Small intestine (tissue), 7 donors: ENCODE data around the gene RUNX1. TPM values are rescaled to one million over a fixed set of nuclear protein-coding genes. Genes with fewer than 3 reads are reported as not detected.

Experiments used
- DNase-seq, 2 donors: peaks; one replicate each; pipeline versions ENCODE4 v3.0.0 to v3.0.0-alpha.2; 2013
- FAIRE-seq: peaks from 2 replicates; lab custom pipeline; 2012; peaks lifted over from hg19 to GRCh38; lab: Jason Lieb, UNC
- H3K27ac ChIP-seq, 3 donors: one replicate each; pipeline ENCODE4 v1.5.1; 2013; ENCODE audit warnings: low read length in 2 of 3, mild to moderate bottlenecking in 2 of 3, control low read depth in 1 of 3, inconsistent platforms in 1 of 3, low read depth in 1 of 3, moderate library complexity in 1 of 3
- H3K27me3 ChIP-seq, 3 donors: one replicate each; pipeline ENCODE4 v1.6.1; 2013; ENCODE audit warnings: low read length in 3 of 3, inconsistent platforms in 1 of 3; ENCODE audit not compliant: control insufficient read depth in 3 of 3, insufficient read depth in 3 of 3
- H3K36me3 ChIP-seq, 3 donors: one replicate each; pipeline ENCODE4 v1.6.1; 2013; ENCODE audit warnings: low read length in 3 of 3, inconsistent platforms in 1 of 3, low read depth in 1 of 3, mild to moderate bottlenecking in 1 of 3, moderate library complexity in 1 of 3; ENCODE audit not compliant: control insufficient read depth in 3 of 3, insufficient read depth in 2 of 3
- H3K4me1 ChIP-seq, 3 donors: one replicate each; pipeline ENCODE4 v1.6.1; 2013; ENCODE audit warnings: low read length in 2 of 3, inconsistent platforms in 1 of 3, low read depth in 1 of 3, mild to moderate bottlenecking in 1 of 3, moderate library complexity in 1 of 3; ENCODE audit not compliant: control insufficient read depth in 3 of 3, insufficient read depth in 2 of 3
- H3K4me3 ChIP-seq, 3 donors: one replicate each; pipeline ENCODE4 v1.5.1; 2013; ENCODE audit warnings: low read length in 3 of 3, control low read depth in 1 of 3, inconsistent platforms in 1 of 3, low read depth in 1 of 3, mild to moderate bottlenecking in 1 of 3, moderate library complexity in 1 of 3
- H3K9me3 ChIP-seq, 2 donors: one replicate each; pipeline ENCODE4 v1.6.1; 2013; ENCODE audit warnings: low read depth in 1 of 2, low read length in 1 of 2; ENCODE audit not compliant: control insufficient read depth in 2 of 2, insufficient read depth in 1 of 2
- WGBS, 3 donors: extraction: QIAGEN DNeasy Blood & Tissue Kit; methylation state at CpG; one replicate each; pipeline ENCODE4 v1.1.7; 2013; 5-methylcytosine and 5-hydroxymethylcytosine counted together
- polyA plus RNA-seq, 4 donors: library from polyadenylated mRNA; stranded (reverse) in 3 of 4; unstranded in 1 of 4; fragments of 200-250 nt in 3 of 4; fragments of 120-200 nt in 1 of 4; gene quantifications; one replicate each; pipeline versions ENCODE4 v1.2.1 to v1.2.3, GENCODE V29; 2013
- donor health status: healthy with polysubstance abuse.
- donor health status: control.
- donor health status: control.
- donor health status: Bipolar disorder and iron deficiency.
- donor health status: healthy.

The RUNX1 gene
- polyA plus RNA-seq, 4 donors = 2.5 to 6.2 (median 4.5) TPM

DNA sequence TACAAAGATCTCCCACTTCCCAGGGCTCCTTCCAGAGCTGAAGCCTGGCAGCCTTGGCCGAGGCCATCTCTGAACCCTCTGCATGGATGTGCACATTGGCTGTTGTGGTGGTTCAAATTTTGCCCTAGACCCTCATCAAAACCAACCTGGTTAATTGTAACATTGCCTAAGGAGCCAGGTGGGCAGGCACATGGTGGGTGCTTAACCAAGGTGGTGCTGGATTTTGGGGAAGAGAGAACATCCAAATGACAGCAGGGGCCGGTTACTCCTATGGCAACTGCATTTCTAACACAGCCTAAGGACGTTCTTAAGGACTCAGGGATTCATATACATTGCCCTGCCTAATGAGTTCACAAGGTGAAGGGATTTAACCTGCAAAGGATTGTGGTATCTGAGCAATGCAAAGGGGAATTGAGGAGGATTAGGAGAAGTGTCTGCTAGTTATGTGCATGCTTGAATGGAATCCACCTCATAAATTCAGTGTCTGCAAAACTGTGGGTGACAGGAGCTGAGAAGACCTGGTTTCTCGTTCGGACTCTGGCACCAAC, 10.3 kb downstream of the RUNX1 start:
- no peak for FAIRE-seq

DNA sequence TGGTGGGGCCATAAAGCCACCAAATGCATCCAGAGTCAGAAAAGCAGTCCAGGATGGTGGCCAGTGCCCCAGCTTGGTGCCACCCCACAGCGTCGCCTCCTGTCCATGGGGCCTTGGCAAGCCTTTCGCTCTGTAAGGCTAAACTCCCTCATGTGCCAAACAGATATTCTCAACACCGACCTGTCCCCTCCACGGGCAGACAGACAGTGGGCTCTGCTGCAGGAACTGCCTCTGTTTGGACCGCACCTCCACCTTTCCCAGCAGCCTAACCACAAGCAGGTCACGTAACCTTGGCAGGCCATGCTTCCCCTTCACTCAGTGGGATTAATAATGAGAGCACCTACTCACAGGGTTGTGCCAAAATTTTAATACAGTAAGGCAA, 11.7 kb downstream of the RUNX1 start:
- 89 to 92% (median 89%) methylated on average over 7 of the region's 7 CpGs for WGBS, 3 donors

More for the DNA sequence above, 10.3 kb downstream of the RUNX1 start:
- peak overlapping the region in 1 of 3 donors; percentile 36 for H3K27ac ChIP-seq
- no peaks in the 10 kb centered on the region for H3K27me3 ChIP-seq
- H3K9me3 ChIP-seq = no peaks in the 10 kb centered on the region
- 88 to 94% (median 91%) methylated on average over 5 of the region's 5 CpGs for WGBS, 3 donors
- no peak for DNase-seq
- H3K4me3 ChIP-seq = no peak overlapping the region
- H3K36me3 ChIP-seq = no peaks in the 10 kb centered on the region
- peaks cover 0 to 5% (median 0%) of the 10 kb centered on the region in 3 donors for H3K4me1 ChIP-seq

GRCh38 chr21:35036465-35037383, 12.4 kb downstream of the RUNX1 start:
- Histone ChIP-seq H3K4me1 (peaks cover 0 to 4% (median 0%) of the 10 kb centered on the region in 3 donors), H3K36me3 (no peaks in the 10 kb centered on the region), H3K9me3 (no peaks in the 10 kb centered on the region), H3K4me3 (no peak overlapping the region), H3K27ac (peak overlapping the region in 1 of 3 donors; percentile 3), H3K27me3 (no peaks in the 10 kb centered on the region)
- FAIRE-seq (no peak), DNase-seq (no peak)
- WGBS, 3 donors = 71 to 79% (median 76%) methylated on average over 11 of the region's 11 CpGs

More for the DNA sequence above, 11.7 kb downstream of the RUNX1 start:
- Histone ChIP-seq H3K4me1 (peaks cover 0 to 4% (median 0%) of the 10 kb centered on the region in 3 donors), H3K4me3 (no peak overlapping the region), H3K27me3 (no peaks in the 10 kb centered on the region), H3K27ac (peak overlapping the region in 1 of 3 donors; percentile 3), H3K9me3 (no peaks in the 10 kb centered on the region), H3K36me3 (no peaks in the 10 kb centered on the region)
- DNase-seq = no peak
- no peak for FAIRE-seq

- no peak for DNase-seq
- H3K9me3 ChIP-seq = no peaks in the 10 kb centered on the region
- no peaks in the 10 kb centered on the region for H3K27me3 ChIP-seq
- WGBS, 3 donors = 78 to 91% (median 86%) methylated on average over 8 of the region's 8 CpGs
- H3K4me3 ChIP-seq = no peak overlapping the region
- no peak overlapping the region for H3K27ac ChIP-seq
- FAIRE-seq = no peak
- no peaks in the 10 kb centered on the region for H3K36me3 ChIP-seq
- peaks cover 0 to 4% (median 0%) of the 10 kb centered on the region in 3 donors for H3K4me1 ChIP-seq
These were observed 13.5 kb downstream of the RUNX1 start for GRCh38 chr21:35035581-35035980.

GRCh38 chr21:35035116-35035515, 14.0 kb downstream of the RUNX1 start:
- Histone ChIP-seq H3K4me3 (no peak overlapping the region), H3K9me3 (no peaks in the 10 kb centered on the region), H3K27me3 (no peaks in the 10 kb centered on the region), H3K36me3 (no peaks in the 10 kb centered on the region), H3K27ac (no peak overlapping the region), H3K4me1 (peaks cover 0 to 4% (median 0%) of the 10 kb centered on the region in 3 donors)
- DNase-seq (no peak), FAIRE-seq (no peak)
- 91 to 94% (median 92%) methylated on average over 8 of the region's 8 CpGs for WGBS, 3 donors

DNA sequence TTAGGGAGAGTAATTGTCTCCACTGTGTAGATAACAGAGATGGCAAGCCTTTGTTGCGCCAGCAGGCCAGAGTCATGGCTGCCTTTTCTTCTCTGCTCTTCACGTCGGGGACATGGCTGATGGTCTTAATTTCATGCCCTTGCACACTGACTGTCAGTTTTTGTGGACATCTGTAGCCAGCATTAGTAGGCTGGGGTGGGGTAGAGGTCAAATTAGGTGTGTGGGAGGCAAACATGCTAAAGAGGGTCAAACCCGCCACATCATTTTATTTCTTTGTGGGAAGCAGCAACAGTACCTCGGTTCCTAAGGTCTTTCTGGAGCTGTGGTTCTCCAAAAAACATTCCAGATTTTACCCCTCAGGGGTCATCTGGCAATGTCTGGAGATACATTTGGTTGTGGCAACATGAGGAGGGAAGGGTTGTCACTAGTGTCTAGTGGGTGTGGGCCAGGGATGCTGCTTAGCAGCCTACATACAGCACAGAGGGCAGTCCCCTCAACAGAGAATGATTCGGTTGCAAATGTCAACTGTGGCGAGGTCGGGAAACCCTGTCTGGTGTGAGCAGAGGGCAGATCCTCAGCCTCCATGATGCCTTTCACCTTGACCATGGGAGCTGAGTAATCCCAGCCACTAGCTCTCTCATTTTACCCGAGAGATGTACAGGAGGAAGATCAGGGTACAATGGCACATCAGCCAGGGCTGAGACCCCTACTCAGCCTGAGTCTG, 14.7 kb downstream of the RUNX1 start:
- Histone ChIP-seq H3K27ac (no peak overlapping the region), H3K4me3 (no peak overlapping the region), H3K27me3 (no peaks in the 10 kb centered on the region), H3K4me1 (no peaks in the 10 kb centered on the region), H3K9me3 (no peaks in the 10 kb centered on the region), H3K36me3 (no peaks in the 10 kb centered on the region)
- FAIRE-seq = no peak
- no peak for DNase-seq
- 89 to 94% (median 92%) methylated on average over 9 of the region's 9 CpGs for WGBS, 3 donors

- H3K4me3 ChIP-seq = no peak overlapping the region
- H3K36me3 ChIP-seq = no peaks in the 10 kb centered on the region
- no peak overlapping the region for H3K27ac ChIP-seq
- DNase-seq = no peak
- WGBS, 3 donors = 90 to 94% (median 93%) methylated on average over 2 of the region's 2 CpGs
- H3K9me3 ChIP-seq = no peaks in the 10 kb centered on the region
- no peak for FAIRE-seq
- peaks cover 0 to under 1% (median 0%) of the 10 kb centered on the region in 3 donors for H3K4me1 ChIP-seq
- H3K27me3 ChIP-seq = no peaks in the 10 kb centered on the region
These were observed 16.4 kb downstream of the RUNX1 start for GRCh38 chr21:35032474-35033263.
